Brain microvascular endothelial cell (primary cell): ENCODE measurements around the gene WFIKKN2.
"Not testable (repeated sequence)": the region's sequence is repeated elsewhere in the genome, so short reads cannot be mapped to it uniquely, and the experiment has no call there.

ENCODE experiments used
- DNase-seq: peaks from one replicate; pipeline ENCODE4 v3.0.0-alpha.2; 2020
- H3K27ac ChIP-seq: fragments of 250-450 bp; sonication (Bioruptor Pico); 2 replicates; pipeline ENCODE4 v1.5.1; 2020; ENCODE audit warnings: mild to moderate bottlenecking, moderate library complexity
- H3K27me3 ChIP-seq: fragments of 250-450 bp; sonication (Bioruptor Pico); replicated peaks from 2 replicates; pipeline ENCODE4 v1.5.1; 2020; ENCODE audit warnings: mild to moderate bottlenecking
- H3K36me3 ChIP-seq: fragments of 250-450 bp; sonication (Bioruptor Pico); replicated peaks from 2 replicates; pipeline ENCODE4 v1.5.1; 2020; ENCODE audit warnings: mild to moderate bottlenecking
- H3K4me3 ChIP-seq: 2 replicates; pipeline ENCODE4 v1.5.1; 2011; ENCODE audit warnings: low read depth, mild to moderate bottlenecking, control low read depth, low read length, moderate library complexity
- in situ Hi-C: cut with HindIII; loops from 2 replicates; pipeline ENCODE4 v1.10.0; 2017; ENCODE audit warnings: low sequenced_read_pairs, low pct_ligation_motif_present
- TF ChIP-seq, protein P1 (sequence below): IDR thresholded peaks from 2 replicates; pipeline ENCODE4 v1.5.1; 2011; ENCODE audit warnings: low read depth, mild to moderate bottlenecking, moderate library complexity, low read length, control low read depth, inconsistent platforms; ENCODE audit errors: missing control alignments

WFIKKN2 gene

DNA sequence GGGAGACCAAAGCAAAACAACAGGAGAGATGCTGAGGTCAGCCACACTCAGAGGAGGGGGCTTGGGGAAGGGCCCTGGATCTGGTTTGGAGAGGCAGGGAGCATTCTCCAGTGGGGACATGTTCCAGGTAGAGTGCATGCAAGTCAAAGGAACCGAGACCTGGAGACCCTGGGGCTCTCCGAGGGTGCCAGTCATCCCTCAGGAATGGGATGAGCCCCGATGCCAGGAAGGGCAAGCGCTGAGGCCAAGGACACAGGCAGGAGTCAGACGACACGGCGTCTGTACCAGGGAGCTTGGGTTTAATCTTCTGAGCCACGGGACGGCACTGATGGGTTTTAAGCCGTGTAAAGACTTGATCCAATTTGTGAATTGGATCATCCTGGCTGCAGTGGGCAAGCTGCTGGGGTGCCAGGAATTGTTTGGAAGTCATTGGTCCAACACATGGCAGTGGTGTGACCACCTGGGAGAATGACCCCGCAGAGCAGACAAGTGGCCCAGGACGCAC is 35.1 kb upstream of the WFIKKN2 start:
- TF ChIP-seq, protein P1, sequence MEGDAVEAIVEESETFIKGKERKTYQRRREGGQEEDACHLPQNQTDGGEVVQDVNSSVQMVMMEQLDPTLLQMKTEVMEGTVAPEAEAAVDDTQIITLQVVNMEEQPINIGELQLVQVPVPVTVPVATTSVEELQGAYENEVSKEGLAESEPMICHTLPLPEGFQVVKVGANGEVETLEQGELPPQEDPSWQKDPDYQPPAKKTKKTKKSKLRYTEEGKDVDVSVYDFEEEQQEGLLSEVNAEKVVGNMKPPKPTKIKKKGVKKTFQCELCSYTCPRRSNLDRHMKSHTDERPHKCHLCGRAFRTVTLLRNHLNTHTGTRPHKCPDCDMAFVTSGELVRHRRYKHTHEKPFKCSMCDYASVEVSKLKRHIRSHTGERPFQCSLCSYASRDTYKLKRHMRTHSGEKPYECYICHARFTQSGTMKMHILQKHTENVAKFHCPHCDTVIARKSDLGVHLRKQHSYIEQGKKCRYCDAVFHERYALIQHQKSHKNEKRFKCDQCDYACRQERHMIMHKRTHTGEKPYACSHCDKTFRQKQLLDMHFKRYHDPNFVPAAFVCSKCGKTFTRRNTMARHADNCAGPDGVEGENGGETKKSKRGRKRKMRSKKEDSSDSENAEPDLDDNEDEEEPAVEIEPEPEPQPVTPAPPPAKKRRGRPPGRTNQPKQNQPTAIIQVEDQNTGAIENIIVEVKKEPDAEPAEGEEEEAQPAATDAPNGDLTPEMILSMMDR = no peak
- Histone ChIP-seq H3K4me3 (no peak overlapping the region), H3K27me3 (no peaks in the 10 kb centered on the region), H3K27ac (no peak overlapping the region), H3K36me3 (no peaks in the 10 kb centered on the region)
- DNase-seq = no peak
- in situ Hi-C loops = no loop called here

DNA sequence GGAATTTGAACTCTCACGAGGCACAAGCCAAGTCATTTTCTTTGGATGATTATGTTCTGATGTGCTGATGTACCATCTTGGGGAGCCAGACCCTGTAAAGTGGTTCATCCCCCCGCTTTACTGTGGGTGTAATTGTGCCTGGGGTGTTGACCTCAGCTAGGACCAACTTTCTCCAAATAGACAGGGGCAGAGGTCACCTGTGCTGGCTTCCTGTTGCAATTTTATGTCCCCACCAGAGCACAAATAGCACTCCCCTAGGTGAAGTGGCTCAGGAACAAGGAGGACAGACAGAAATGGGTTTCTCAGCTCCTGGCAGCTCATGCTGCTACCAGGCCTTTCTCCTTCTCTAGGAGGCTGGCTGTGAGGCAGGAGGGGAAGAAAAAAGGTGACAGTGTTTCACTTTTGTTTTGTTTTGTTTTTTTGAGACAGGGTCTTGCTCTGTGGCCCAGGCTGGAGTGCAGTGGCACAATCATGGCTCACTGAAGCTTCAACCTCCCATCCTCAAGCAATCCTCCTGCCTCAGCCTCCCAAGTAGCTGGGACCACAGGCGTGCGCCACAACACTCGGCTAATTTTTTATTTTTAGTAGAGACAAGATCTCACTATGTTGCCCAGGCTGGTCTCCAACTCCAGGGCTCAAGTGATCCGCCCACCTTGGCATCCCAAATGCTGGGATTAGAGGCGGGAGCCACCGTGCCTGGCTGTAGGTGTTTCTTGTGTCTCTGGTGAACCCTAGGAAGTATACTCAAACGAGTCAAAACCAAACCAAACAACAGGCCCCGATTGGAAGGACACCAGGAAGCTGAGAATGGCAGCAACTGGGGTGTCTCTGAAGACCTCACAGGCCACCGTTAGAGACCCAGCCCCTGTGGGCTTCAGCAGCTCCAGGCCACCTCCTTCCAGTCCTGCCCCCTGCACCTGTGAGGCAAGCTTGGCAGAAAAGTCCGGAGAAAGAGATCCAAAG is 32.5 kb upstream of the WFIKKN2 start:
- in situ Hi-C loops = no loop called here
- no peak overlapping the region for H3K27ac ChIP-seq
- no peak for DNase-seq
- no peak overlapping the region for H3K4me3 ChIP-seq
- no peaks in the 10 kb centered on the region for H3K27me3 ChIP-seq
- TF ChIP-seq, protein P1 = no peak
- H3K36me3 ChIP-seq = no peaks in the 10 kb centered on the region

- no peak overlapping the region for H3K27ac ChIP-seq
- H3K36me3 ChIP-seq = no peaks in the 10 kb centered on the region
- DNase-seq = no peak
- H3K27me3 ChIP-seq = no peaks in the 10 kb centered on the region
- H3K4me3 ChIP-seq = no peak overlapping the region
- TF ChIP-seq, protein P1 = no peak
- in situ Hi-C loops = no loop called here
These were observed 31.7 kb upstream of the WFIKKN2 start for GRCh38 chr17:50803676-50804075.

DNA sequence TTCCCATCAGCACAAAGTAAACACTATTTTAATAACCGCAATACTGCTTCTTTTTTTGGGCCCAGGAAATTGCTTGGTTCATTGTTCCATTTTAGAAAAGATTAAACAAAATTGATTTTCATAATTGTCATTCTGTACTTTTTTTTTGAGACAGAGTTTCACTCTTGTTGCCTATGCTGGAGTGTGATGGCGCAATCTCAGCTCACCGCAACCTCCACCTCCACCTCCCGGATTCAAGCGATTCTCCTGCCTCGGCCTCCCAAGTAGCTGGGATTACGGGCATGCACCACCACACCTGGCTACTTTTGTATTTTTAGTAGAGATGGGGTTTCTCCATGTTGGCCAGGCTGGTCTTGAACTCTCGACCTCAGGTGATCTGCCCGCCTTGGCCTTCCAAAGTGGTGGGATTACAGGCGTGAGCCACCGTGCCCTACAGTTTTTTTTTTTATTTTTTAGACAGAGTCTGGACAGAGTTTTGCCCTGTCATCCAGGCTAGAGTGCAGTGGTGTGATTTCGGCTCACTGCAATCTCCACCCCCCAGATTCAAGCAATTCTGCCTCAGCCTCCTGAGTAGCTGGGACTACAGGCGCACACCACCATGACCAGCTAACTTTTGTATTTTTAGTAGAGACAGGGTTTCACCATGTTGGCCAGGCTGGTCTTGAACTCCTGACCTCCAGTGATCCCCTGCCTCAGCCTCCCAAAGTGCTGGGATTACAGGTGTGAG is 30.5 kb upstream of the WFIKKN2 start:
- in situ Hi-C loops, H3K36me3 ChIP-seq, H3K27ac ChIP-seq, H3K4me3 ChIP-seq, DNase-seq, H3K27me3 ChIP-seq: not testable (repeated sequence)

DNA sequence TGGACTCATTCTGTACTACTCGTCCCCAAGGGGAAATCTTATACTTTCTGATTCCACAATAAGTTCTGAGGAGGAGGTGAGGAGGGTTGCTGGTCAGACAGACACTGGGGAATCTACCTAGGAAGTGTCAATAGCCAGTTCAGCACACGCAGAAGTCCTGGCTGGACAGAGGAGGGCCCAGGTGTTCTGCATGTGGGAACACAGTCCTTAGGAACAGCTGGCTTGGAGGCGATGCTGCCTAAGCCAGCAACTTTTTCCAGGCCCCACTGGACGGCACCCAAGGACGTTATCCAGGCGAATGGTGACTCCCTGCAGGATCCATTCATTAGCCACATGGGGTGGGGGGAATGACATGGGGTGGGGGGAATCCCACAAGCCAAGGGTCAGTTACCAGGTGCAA is 29.9 kb upstream of the WFIKKN2 start:
- no peaks in the 10 kb centered on the region for H3K27me3 ChIP-seq
- in situ Hi-C loops = no loop called here
- H3K36me3 ChIP-seq = no peaks in the 10 kb centered on the region
- DNase-seq = no peak
- H3K27ac ChIP-seq = no peak overlapping the region
- TF ChIP-seq, protein P1 = no peak
- H3K4me3 ChIP-seq = no peak overlapping the region

DNA sequence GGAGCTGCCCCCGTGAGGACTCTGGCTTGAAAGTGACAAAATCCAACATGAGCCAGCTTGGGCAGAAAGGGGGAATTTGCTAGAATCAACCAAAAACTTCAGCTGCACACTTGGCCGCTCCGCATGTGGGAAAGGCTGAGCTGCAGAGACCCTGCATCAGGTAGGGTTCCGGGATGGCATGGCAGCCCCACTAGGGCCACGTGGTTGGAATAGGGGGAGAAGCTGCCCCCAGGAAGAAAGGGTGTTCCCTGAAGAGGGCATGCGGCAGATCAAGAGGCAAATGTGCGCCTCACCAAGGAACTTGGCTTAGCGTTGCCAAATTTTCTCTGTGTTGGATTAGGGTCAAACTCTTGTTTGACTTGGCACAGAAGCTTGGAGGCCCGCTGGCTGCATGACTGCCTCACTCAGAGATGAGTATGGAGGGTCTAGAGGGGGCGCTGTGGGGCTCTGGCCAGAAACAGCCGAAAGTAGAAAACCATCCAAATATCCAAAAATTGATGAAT is 29.2 kb upstream of the WFIKKN2 start:
- in situ Hi-C loops = no loop called here
- no peak overlapping the region for H3K27ac ChIP-seq
- DNase-seq = peak; percentile 11
- no peaks in the 10 kb centered on the region for H3K27me3 ChIP-seq
- no peak overlapping the region for H3K4me3 ChIP-seq
- TF ChIP-seq, protein P1 = peak; percentile 51
- H3K36me3 ChIP-seq = no peaks in the 10 kb centered on the region
